SW480 (cell line): Measurements from ENCODE around the gene FAM163A.
A peak's percentile ranks its signal among the peaks of the same experiment; 100 is the strongest.
"Not testable (repeated sequence)": the region's sequence is repeated elsewhere in the genome, so short reads cannot be mapped to it uniquely, and the experiment has no call there.

Experiments used
- DNase-seq: peaks from one replicate; pipeline ENCODE4 v3.0.0-alpha.2; 2016; ENCODE audit warnings: low spot score

The FAM163A gene

GRCh38 chr1:179816196-179816960, 73.3 kb downstream of the FAM163A start:
- DNase-seq, result no peak

- DNase-seq, result no peak
Observed at GRCh38 chr1:179817056-179817455, 74.0 kb downstream of the FAM163A start.

- DNase-seq, result no peak
Observed at GRCh38 chr1:179817789-179818188, 74.7 kb downstream of the FAM163A start.

- no peak for DNase-seq
Observed at GRCh38 chr1:179818260-179818659, 75.2 kb downstream of the FAM163A start.

GRCh38 chr1:179818743-179819173, 75.7 kb downstream of the FAM163A start:
- no peak for DNase-seq

GRCh38 chr1:179820226-179820970, 77.3 kb downstream of the FAM163A start:
- no peak for DNase-seq

GRCh38 chr1:179821524-179821923, 78.4 kb downstream of the FAM163A start:
- no peak for DNase-seq

GRCh38 chr1:179822065-179822464, 79.0 kb downstream of the FAM163A start:
- no peak for DNase-seq

GRCh38 chr1:179823693-179824092, 80.6 kb downstream of the FAM163A start:
- DNase-seq, result no peak

GRCh38 chr1:179824265-179824664, 81.2 kb downstream of the FAM163A start:
- no peak for DNase-seq

GRCh38 chr1:179825206-179825605, 82.1 kb downstream of the FAM163A start:
- DNase-seq, result no peak

- DNase-seq, result no peak
Observed at GRCh38 chr1:179825798-179826460, 82.8 kb downstream of the FAM163A start.

GRCh38 chr1:179826626-179827280, 83.7 kb downstream of the FAM163A start:
- no peak for DNase-seq

- DNase-seq, result no peak
Observed at GRCh38 chr1:179828554-179829110, 85.5 kb downstream of the FAM163A start.

GRCh38 chr1:179831225-179831624, 88.1 kb downstream of the FAM163A start:
- peak; percentile 75 for DNase-seq

GRCh38 chr1:179831852-179832699, 89.0 kb downstream of the FAM163A start:
- DNase-seq, result peak; percentile 67

- not testable (repeated sequence) for DNase-seq
Observed at GRCh38 chr1:179836686-179837445, 93.8 kb downstream of the FAM163A start.

- DNase-seq, result no peak
Observed at GRCh38 chr1:179840107-179840506, 97.0 kb downstream of the FAM163A start.

GRCh38 chr1:179848233-179848632, 105.1 kb downstream of the FAM163A start:
- no peak for DNase-seq

GRCh38 chr1:179853102-179853501, 110.0 kb downstream of the FAM163A start:
- DNase-seq, result peak; percentile 81
